HEK293 (cell line): ENCODE results near the gene RXFP4.

Experiments used
- HOXA7 ChIP-seq: sonication (generic); formaldehyde crosslinking; IDR thresholded peaks from 2 replicates; pipeline ENCODE4 v1.8.1; 2022; ENCODE audit warnings: missing genetic modification reagents, borderline replicate concordance
- KLF1 ChIP-seq: fragments of 450-650 bp; formaldehyde crosslinking; IDR thresholded peaks from 2 replicates; pipeline ENCODE4 v1.5.1; 2016; ENCODE audit warnings: missing biosample characterization, missing genetic modification characterization
- KLF16 ChIP-seq: fragments of 450-650 bp; formaldehyde crosslinking; IDR thresholded peaks from 2 replicates; pipeline ENCODE4 v1.5.1; 2017; ENCODE audit warnings: missing biosample characterization, missing genetic modification characterization
- MEIS1 ChIP-seq: sonication (generic); formaldehyde crosslinking; IDR thresholded peaks from 2 replicates; pipeline ENCODE4 v1.8.1; 2022; ENCODE audit warnings: missing genetic modification reagents, mild to moderate bottlenecking, borderline replicate concordance
- TSHZ1 ChIP-seq: fragments of 450-650 bp; formaldehyde crosslinking; IDR thresholded peaks from 2 replicates; pipeline ENCODE4 v1.5.1; 2016; ENCODE audit warnings: missing biosample characterization, missing genetic modification characterization, borderline replicate concordance
- ZBTB49 ChIP-seq: fragments of 450-650 bp; formaldehyde crosslinking; IDR thresholded peaks from 2 replicates; pipeline ENCODE4 v1.5.1; 2016; ENCODE audit warnings: missing biosample characterization, missing genetic modification characterization, low read depth
- ZNF280D ChIP-seq: fragments of 450-650 bp; formaldehyde crosslinking; IDR thresholded peaks from 2 replicates; pipeline ENCODE4 v1.5.1; 2016; ENCODE audit warnings: missing biosample characterization, missing genetic modification characterization
- ZNF335 ChIP-seq: fragments of 450-650 bp; formaldehyde crosslinking; conservative IDR thresholded peaks from 2 replicates; pipeline ENCODE4 v1.5.1; 2016; ENCODE audit warnings: missing biosample characterization, missing genetic modification characterization
- ZNF366 ChIP-seq: fragments of 450-650 bp; formaldehyde crosslinking; conservative IDR thresholded peaks from 2 replicates; pipeline ENCODE4 v1.5.1; 2016; ENCODE audit warnings: missing biosample characterization, missing genetic modification characterization
- ZNF426 ChIP-seq: fragments of 450-650 bp; formaldehyde crosslinking; IDR thresholded peaks from 2 replicates; pipeline ENCODE4 v1.5.1; 2017; ENCODE audit warnings: missing biosample characterization, missing genetic modification characterization, mild to moderate bottlenecking, inconsistent platforms, moderate library complexity
- ZNF449 ChIP-seq: fragments of 450-650 bp; formaldehyde crosslinking; IDR thresholded peaks from 2 replicates; pipeline ENCODE4 v1.5.1; 2017; ENCODE audit warnings: missing biosample characterization, mild to moderate bottlenecking, missing genetic modification characterization, moderate library complexity
- ZNF48 ChIP-seq: fragments of 450-650 bp; formaldehyde crosslinking; IDR thresholded peaks from 2 replicates; pipeline ENCODE4 v1.5.1; 2016; ENCODE audit warnings: missing biosample characterization, missing genetic modification characterization
- ZNF513 ChIP-seq: fragments of 450-650 bp; IDR thresholded peaks from 2 replicates; pipeline ENCODE4 v1.5.1; 2018; ENCODE audit warnings: missing biosample characterization, missing genetic modification characterization
- ZNF639 ChIP-seq: fragments of 450-650 bp; formaldehyde crosslinking; IDR thresholded peaks from 2 replicates; pipeline ENCODE4 v1.5.1; 2016; ENCODE audit warnings: missing biosample characterization, missing genetic modification characterization
- ZNF660 ChIP-seq: fragments of 450-650 bp; IDR thresholded peaks from 2 replicates; pipeline ENCODE4 v1.5.1; 2018; ENCODE audit warnings: missing biosample characterization, mild to moderate bottlenecking, missing genetic modification characterization
- ZNF707 ChIP-seq: fragments of 450-650 bp; formaldehyde crosslinking; IDR thresholded peaks from 2 replicates; pipeline ENCODE4 v1.5.1; 2016; ENCODE audit warnings: missing biosample characterization, missing genetic modification characterization
- ZNF76 ChIP-seq: fragments of 450-650 bp; formaldehyde crosslinking; IDR thresholded peaks from 2 replicates; pipeline ENCODE4; 2016; ENCODE audit warnings: low read depth, missing biosample characterization, missing genetic modification characterization, borderline replicate concordance
- ZNF768 ChIP-seq: fragments of 450-650 bp; formaldehyde crosslinking; IDR thresholded peaks from 2 replicates; pipeline ENCODE4 v1.5.1; 2018; ENCODE audit warnings: missing biosample characterization, mild to moderate bottlenecking, missing genetic modification characterization
- ZSCAN16 ChIP-seq: fragments of 450-650 bp; formaldehyde crosslinking; IDR thresholded peaks from 2 replicates; pipeline ENCODE4 v1.5.1; 2016; ENCODE audit warnings: missing biosample characterization, missing genetic modification characterization
- ZSCAN4 ChIP-seq: fragments of 450-650 bp; formaldehyde crosslinking; IDR thresholded peaks from 2 replicates; pipeline ENCODE4 v1.5.1; 2017; ENCODE audit warnings: missing biosample characterization, missing genetic modification characterization
- ZSCAN5A ChIP-seq: fragments of 450-650 bp; formaldehyde crosslinking; IDR thresholded peaks from 2 replicates; pipeline ENCODE4 v1.5.1; 2016; ENCODE audit warnings: missing biosample characterization, missing genetic modification characterization

Gene RXFP4

GRCh38 chr1:155983191-155984024 lies 42.0 kb downstream of the RXFP4 start (continued):
- TF ChIP-seq TSHZ1 (tag by site-specific recombination), result no peak
- peak; percentile 89 for TF ChIP-seq ZNF335 (tag by site-specific recombination)
- no peak for TF ChIP-seq ZNF513 (tag by site-specific recombination)
- TF ChIP-seq ZSCAN4 (tag by site-specific recombination), result no peak
- no peak for TF ChIP-seq ZSCAN16 (tag by site-specific recombination)
- no peak for TF ChIP-seq ZNF280D
- TF ChIP-seq ZSCAN5A (tag by site-specific recombination), result no peak
- TF ChIP-seq ZNF449 (tag by site-specific recombination), result peak; percentile 66; the same call in 1 of the 2 replicates
- no peak for TF ChIP-seq ZNF426 (tag by site-specific recombination)
- no peak for TF ChIP-seq ZNF707 (tag by site-specific recombination)
- TF ChIP-seq ZNF639 (tag by site-specific recombination), result no peak
- TF ChIP-seq HOXA7, result no peak
- TF ChIP-seq ZNF366 (tag by site-specific recombination), result peak; percentile 93
- 0 out of 2 replicates have a peak, but pooled peaks have one; percentile 34 for TF ChIP-seq KLF16 (tag by site-specific recombination)
- peak; percentile 80 for TF ChIP-seq KLF1
- TF ChIP-seq ZBTB49 (tag by site-specific recombination), result no peak
- TF ChIP-seq ZNF76 (tag by site-specific recombination), result peak; percentile 47; the same call in 1 of the 2 replicates
- TF ChIP-seq MEIS1 (CRISPR knock-in tag), result no peak
- TF ChIP-seq ZNF768 (tag by site-specific recombination), result 0 out of 2 replicates have a peak, but pooled peaks have one; percentile 39
- TF ChIP-seq ZNF660, result peak; percentile 99
- TF ChIP-seq ZNF48 (tag by site-specific recombination), result no peak
